Activated B cell treated with CpG ODN at 0.5 μM for 24 hours (primary cell): Measurements from ENCODE around the gene SEPTIN6. TPM values are rescaled to one million over a fixed set of nuclear protein-coding genes. Genes with fewer than 3 reads are reported as not detected.

Experiments used
- ATAC-seq: fragments of 200-7000 bp; cut with Tn5 transposase; one replicate; pipeline ENCODE4 v1.10.0; 2021; ENCODE audit warnings: low read depth, mild to moderate bottlenecking, moderate library complexity
- CTCF ChIA-PET: fragments of 350-600 bp; sonication (Branson Sonifier 250); formaldehyde crosslinking; loops from one replicate; lab custom pipeline; 2021; ENCODE audit warnings: antibody characterized with exemption; lab: Charles Lee
- POLR2A ChIA-PET: fragments of 350-600 bp; sonication (Branson Sonifier 250); formaldehyde crosslinking; loops from one replicate; lab custom pipeline; 2021; ENCODE audit warnings: antibody characterized with exemption; lab: Charles Lee
- DNase-seq: peaks from one replicate; pipeline ENCODE4 v3.0.0; 2022
- H3K27ac Mint-ChIP-seq: one replicate; pipeline ENCODE4 v1.8.0; 2020; ENCODE audit warnings: mixed read lengths
- H3K27me3 Mint-ChIP-seq: one replicate; pipeline ENCODE4 v1.8.0; 2021; ENCODE audit warnings: mixed read lengths
- H3K36me3 Mint-ChIP-seq: one replicate; pipeline ENCODE4 v1.8.0; 2021; ENCODE audit warnings: low read depth, mixed read lengths
- H3K4me1 Mint-ChIP-seq: one replicate; pipeline ENCODE4 v1.8.0; 2021; ENCODE audit warnings: mixed read lengths
- H3K4me3 Mint-ChIP-seq: one replicate; pipeline ENCODE4 v1.8.0; 2020; ENCODE audit warnings: mild to moderate bottlenecking, mixed read lengths
- H3K9me3 Mint-ChIP-seq: one replicate; pipeline ENCODE4 v1.8.0; 2020; ENCODE audit warnings: mixed read lengths
- intact Hi-C: fragments of 100-400 bp; cut with micrococcal nuclease; formaldehyde crosslinking; loops from one replicate; pipeline ENCODE4 v1.15.1; 2024
- total RNA-seq: library from RNA; stranded (reverse); gene quantifications from 2 replicates; pipeline ENCODE4 v1.2.3, GENCODE V29; 2022
- TF ChIP-seq, protein P1 (sequence below): fragments of 200-600 bp; IDR thresholded peaks from one replicate; pipeline ENCODE4 v1.8.0; 2022; ENCODE audit warnings: antibody characterized with exemption, mild to moderate bottlenecking

Gene SEPTIN6
- total RNA-seq, 1 donor from 2014 or later: 330 TPM

GRCh38 chrX:119734897-119735339 is 42.0 kb upstream of the SEPTIN6 start:
- no peak for DNase-seq
- no peaks in the 10 kb centered on the region for H3K27me3 Mint-ChIP-seq
- no peaks in the 10 kb centered on the region for H3K4me1 Mint-ChIP-seq
- intact Hi-C loops: loop anchor here (5.0 kb wide), 1 partner anchor 38 kb away; no protein-coding TSS in a partner anchor
- no peaks in the 10 kb centered on the region for H3K36me3 Mint-ChIP-seq
- H3K9me3 Mint-ChIP-seq: no peaks in the 10 kb centered on the region
- CTCF ChIA-PET: no interaction called here
- TF ChIP-seq, protein P1, sequence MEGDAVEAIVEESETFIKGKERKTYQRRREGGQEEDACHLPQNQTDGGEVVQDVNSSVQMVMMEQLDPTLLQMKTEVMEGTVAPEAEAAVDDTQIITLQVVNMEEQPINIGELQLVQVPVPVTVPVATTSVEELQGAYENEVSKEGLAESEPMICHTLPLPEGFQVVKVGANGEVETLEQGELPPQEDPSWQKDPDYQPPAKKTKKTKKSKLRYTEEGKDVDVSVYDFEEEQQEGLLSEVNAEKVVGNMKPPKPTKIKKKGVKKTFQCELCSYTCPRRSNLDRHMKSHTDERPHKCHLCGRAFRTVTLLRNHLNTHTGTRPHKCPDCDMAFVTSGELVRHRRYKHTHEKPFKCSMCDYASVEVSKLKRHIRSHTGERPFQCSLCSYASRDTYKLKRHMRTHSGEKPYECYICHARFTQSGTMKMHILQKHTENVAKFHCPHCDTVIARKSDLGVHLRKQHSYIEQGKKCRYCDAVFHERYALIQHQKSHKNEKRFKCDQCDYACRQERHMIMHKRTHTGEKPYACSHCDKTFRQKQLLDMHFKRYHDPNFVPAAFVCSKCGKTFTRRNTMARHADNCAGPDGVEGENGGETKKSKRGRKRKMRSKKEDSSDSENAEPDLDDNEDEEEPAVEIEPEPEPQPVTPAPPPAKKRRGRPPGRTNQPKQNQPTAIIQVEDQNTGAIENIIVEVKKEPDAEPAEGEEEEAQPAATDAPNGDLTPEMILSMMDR: no peak
- no peak overlapping the region for H3K27ac Mint-ChIP-seq
- ATAC-seq: no peak
- POLR2A ChIA-PET: interaction anchor here (0.6 to 0.7 kb wide), 3 partner anchors 11 to 68 kb away, joined by 4 to 6 read pairs (median 5); no protein-coding TSS in a partner anchor
- no peak overlapping the region for H3K4me3 Mint-ChIP-seq

- peaks cover 2% of the 10 kb centered on the region for H3K4me1 Mint-ChIP-seq
- H3K27ac Mint-ChIP-seq: no peak overlapping the region
- H3K27me3 Mint-ChIP-seq: no peaks in the 10 kb centered on the region
- ChIA-PET POLR2A (interaction anchor here (0.7 to 1.9 kb wide), 9 partner anchors 44 to 214 kb away, joined by 3 to 18 read pairs (median 5); partner anchors contain the start of genes NKRF and UBE2A), CTCF (interaction anchor here (0.7 to 2.4 kb wide), 28 partner anchors 9 to 261 kb away, joined by 3 to 27 read pairs (median 4); partner anchors contain the start of genes NKRF, RPL39 and SEPTIN6)
- TF ChIP-seq, protein P1: no peak
- intact Hi-C loops: loop anchor here (1.0 to 5.0 kb wide), 7 partner anchors 23 to 213 kb away; no protein-coding TSS in a partner anchor
- H3K36me3 Mint-ChIP-seq: no peaks in the 10 kb centered on the region
- H3K9me3 Mint-ChIP-seq: no peaks in the 10 kb centered on the region
- ATAC-seq (peak; percentile 57), DNase-seq (peak; percentile 30)
- no peak overlapping the region for H3K4me3 Mint-ChIP-seq
These were observed 36.6 kb upstream of the SEPTIN6 start for GRCh38 chrX:119729408-119730201.

DNA sequence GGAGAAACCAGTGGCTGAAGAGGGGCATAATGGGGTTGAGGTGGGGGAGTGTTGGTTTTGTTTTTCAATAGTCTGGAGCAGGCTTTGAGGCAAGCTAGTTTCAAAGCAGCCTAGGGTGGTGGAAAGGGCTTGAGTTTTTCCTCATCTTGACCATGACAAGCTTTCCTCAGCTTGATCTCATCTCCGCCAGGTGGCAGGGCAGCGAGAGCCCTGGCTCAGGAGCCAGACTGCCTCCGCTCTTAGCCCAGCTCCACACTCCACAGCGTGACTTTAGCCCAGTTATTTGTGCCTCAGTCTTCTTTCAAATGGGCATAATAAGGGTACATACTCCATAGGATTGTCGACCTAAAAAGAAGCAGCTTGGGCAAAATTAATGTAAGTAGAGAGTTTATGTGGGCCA is 35.5 kb upstream of the SEPTIN6 start:
- no peaks in the 10 kb centered on the region for H3K27me3 Mint-ChIP-seq
- H3K27ac Mint-ChIP-seq: no peak overlapping the region
- no peak overlapping the region for H3K4me3 Mint-ChIP-seq
- peaks cover 2% of the 10 kb centered on the region for H3K4me1 Mint-ChIP-seq
- ChIA-PET POLR2A (interaction anchor here (0.6 to 1.9 kb wide), 4 partner anchors 19 to 212 kb away, joined by 3 to 18 read pairs (median 7); partner anchors contain the start of gene NKRF), CTCF (interaction anchor here (0.9 to 2.4 kb wide), 9 partner anchors 25 to 212 kb away, joined by 3 to 27 read pairs (median 4); partner anchors contain the start of gene SEPTIN6)
- DNase-seq (no peak), ATAC-seq (no peak)
- H3K36me3 Mint-ChIP-seq: no peaks in the 10 kb centered on the region
- intact Hi-C loops: loop anchor here (5.0 kb wide), 1 partner anchor 61 kb away; no protein-coding TSS in a partner anchor
- TF ChIP-seq, protein P1: no peak
- no peaks in the 10 kb centered on the region for H3K9me3 Mint-ChIP-seq

DNA sequence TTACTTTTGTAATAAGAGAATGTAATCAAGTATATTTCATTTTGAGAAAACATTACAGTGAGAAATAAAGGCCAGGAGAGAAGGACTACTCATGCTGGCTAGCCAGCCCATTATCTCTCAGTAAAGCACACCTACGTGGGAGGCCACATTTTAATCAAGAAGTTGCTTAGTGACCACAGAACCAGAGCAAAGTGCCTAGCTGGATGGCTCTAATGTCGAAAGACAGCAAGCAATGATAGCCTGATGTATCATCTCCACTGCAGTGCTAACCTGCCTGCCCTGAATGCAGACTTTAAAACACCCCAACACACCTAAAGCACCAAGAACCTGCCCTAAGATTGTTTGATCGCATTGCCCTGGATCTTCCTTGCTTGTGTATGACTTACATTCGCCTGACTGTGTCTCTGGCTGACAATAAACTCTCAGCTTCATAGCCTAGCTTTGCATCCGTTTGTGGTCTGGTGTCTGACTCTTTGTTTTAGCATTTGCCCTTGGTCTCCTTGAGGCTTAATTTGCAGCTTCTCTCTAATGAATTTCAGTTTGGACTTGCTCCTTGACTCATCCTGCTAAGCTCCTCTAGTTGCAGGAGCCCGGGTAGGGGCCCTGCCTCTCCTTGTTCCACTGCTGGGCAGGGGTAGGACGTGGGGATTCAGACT is 34.1 kb upstream of the SEPTIN6 start:
- CTCF ChIA-PET: interaction anchor here (0.6 to 1.6 kb wide), 3 partner anchors 25 to 211 kb away, joined by 3 to 5 read pairs (median 4); no protein-coding TSS in a partner anchor
- DNase-seq (no peak), ATAC-seq (no peak)
- TF ChIP-seq, protein P1: no peak
- POLR2A ChIA-PET: interaction anchor here (0.7 kb wide), 1 partner anchor 135 kb away, joined by 4 read pairs; no protein-coding TSS in a partner anchor
- intact Hi-C loops: loop anchor here (5.0 kb wide), 1 partner anchor 60 kb away; no protein-coding TSS in a partner anchor
- H3K27me3 Mint-ChIP-seq: no peaks in the 10 kb centered on the region
- no peaks in the 10 kb centered on the region for H3K36me3 Mint-ChIP-seq
- no peak overlapping the region for H3K4me3 Mint-ChIP-seq
- H3K27ac Mint-ChIP-seq: no peak overlapping the region
- H3K9me3 Mint-ChIP-seq: no peaks in the 10 kb centered on the region
- peaks cover 2% of the 10 kb centered on the region for H3K4me1 Mint-ChIP-seq
